Mesothelial cell of epicardium (in vitro differentiated cells): ENCODE data around the gene KCTD20. TPM values are rescaled to one million over a fixed set of nuclear protein-coding genes. Genes with fewer than 3 reads are reported as not detected.

Source experiments
- DNase-seq, 2 experiments: peaks; one replicate each; pipeline ENCODE4 v3.0.0; 2021; ENCODE audit warnings: low spot score in 2 of 2; ENCODE audit not compliant: unreplicated experiment in 2 of 2
- H3K27ac Mint-ChIP-seq: 2 replicates; pipeline ENCODE4 v1.8.0; 2021; ENCODE audit warnings: mixed read lengths
- H3K27me3 Mint-ChIP-seq: 2 replicates; pipeline ENCODE4 v1.8.0; 2021; ENCODE audit warnings: low read depth, mixed read lengths
- H3K36me3 Mint-ChIP-seq: 2 replicates; pipeline ENCODE4 v1.8.0; 2021; ENCODE audit warnings: mixed read lengths
- H3K4me1 Mint-ChIP-seq: 2 replicates; pipeline ENCODE4 v1.8.0; 2021; ENCODE audit warnings: mixed read lengths
- H3K4me3 Mint-ChIP-seq: 2 replicates; pipeline ENCODE4 v1.8.0; 2021; ENCODE audit warnings: mild to moderate bottlenecking, moderate library complexity, mixed read lengths
- H3K9me3 Mint-ChIP-seq: 2 replicates; pipeline ENCODE4 v1.8.0; 2021; ENCODE audit warnings: mixed read lengths
- total RNA-seq: library from RNA; stranded (reverse); gene quantifications from 3 replicates; pipeline ENCODE4 v1.2.1, GENCODE V29; 2021
- TF ChIP-seq, protein P1 (sequence below): fragments of 200-600 bp; sonication (generic); IDR thresholded peaks from one replicate; pipeline ENCODE4 v1.5.0; 2021; ENCODE audit warnings: antibody characterized with exemption; ENCODE audit not compliant: unreplicated experiment

Gene KCTD20
- total RNA-seq, 1 donor from 2014 or later: 39.9 TPM

DNA sequence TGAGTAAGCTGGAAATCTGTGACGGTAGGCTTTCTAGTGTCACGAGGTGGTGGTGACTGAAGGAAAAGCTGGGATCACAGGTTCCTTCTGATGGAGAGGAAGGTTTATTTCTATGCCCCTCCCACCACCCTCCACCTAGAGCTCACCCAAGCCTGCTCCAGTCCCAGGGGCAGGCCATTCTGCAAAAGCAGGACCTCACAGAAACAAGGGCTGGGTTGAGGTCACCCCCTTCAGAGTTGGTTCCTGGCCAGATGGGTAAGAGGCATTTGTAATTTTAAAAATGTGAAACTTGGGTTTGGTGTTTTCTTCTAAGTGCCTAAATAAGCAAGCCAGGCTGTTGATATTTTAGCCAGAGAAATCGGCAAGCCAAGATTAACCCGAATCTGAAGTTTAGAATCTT is 46.6 kb downstream of the KCTD20 start:
- TF ChIP-seq, protein P1, sequence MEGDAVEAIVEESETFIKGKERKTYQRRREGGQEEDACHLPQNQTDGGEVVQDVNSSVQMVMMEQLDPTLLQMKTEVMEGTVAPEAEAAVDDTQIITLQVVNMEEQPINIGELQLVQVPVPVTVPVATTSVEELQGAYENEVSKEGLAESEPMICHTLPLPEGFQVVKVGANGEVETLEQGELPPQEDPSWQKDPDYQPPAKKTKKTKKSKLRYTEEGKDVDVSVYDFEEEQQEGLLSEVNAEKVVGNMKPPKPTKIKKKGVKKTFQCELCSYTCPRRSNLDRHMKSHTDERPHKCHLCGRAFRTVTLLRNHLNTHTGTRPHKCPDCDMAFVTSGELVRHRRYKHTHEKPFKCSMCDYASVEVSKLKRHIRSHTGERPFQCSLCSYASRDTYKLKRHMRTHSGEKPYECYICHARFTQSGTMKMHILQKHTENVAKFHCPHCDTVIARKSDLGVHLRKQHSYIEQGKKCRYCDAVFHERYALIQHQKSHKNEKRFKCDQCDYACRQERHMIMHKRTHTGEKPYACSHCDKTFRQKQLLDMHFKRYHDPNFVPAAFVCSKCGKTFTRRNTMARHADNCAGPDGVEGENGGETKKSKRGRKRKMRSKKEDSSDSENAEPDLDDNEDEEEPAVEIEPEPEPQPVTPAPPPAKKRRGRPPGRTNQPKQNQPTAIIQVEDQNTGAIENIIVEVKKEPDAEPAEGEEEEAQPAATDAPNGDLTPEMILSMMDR: no peak
- H3K36me3 Mint-ChIP-seq: peaks cover 57% of the 10 kb centered on the region

DNA sequence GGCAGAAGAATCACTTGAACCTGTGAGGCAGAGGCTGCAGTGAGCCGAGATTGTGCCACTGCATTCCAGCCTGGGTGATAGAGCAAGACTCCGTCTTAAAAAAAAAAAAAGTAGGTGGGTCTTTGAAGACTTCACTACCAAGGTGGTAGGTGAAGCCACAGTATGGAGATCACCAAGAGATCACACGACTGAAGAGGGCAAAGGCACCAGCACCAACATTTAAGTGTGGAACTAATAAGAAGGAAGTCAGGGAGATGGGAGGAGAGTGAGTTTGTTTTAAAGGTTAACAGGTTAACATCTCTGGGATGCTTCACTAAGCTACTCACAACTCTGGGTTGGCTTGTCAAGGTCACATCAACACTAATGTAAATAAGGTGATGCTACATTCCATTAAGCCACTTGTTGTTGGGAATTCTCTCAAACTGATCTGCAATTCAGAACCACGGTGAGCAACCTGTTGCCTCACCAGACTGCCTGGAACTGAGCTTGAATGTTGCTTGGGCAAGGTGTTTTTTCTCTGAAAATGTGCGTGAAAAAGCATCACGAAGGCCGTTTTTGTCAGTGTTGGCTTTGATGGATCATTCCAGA is 48.7 kb downstream of the KCTD20 start:
- no peak overlapping the region for H3K27ac Mint-ChIP-seq
- H3K27me3 Mint-ChIP-seq: no peaks in the 10 kb centered on the region
- DNase-seq: no peak
- TF ChIP-seq, protein P1: no peak
- peaks cover 57% of the 10 kb centered on the region for H3K36me3 Mint-ChIP-seq
- no peak overlapping the region for H3K4me3 Mint-ChIP-seq
- no peaks in the 10 kb centered on the region for H3K9me3 Mint-ChIP-seq
- peaks cover 11% of the 10 kb centered on the region for H3K4me1 Mint-ChIP-seq

More for the DNA sequence above, 46.6 kb downstream of the KCTD20 start:
- H3K27me3 Mint-ChIP-seq: no peaks in the 10 kb centered on the region
- H3K9me3 Mint-ChIP-seq: no peaks in the 10 kb centered on the region
- H3K4me1 Mint-ChIP-seq: peaks cover 10% of the 10 kb centered on the region
- no peak overlapping the region for H3K4me3 Mint-ChIP-seq
- no peak for DNase-seq
- no peak overlapping the region for H3K27ac Mint-ChIP-seq

DNA sequence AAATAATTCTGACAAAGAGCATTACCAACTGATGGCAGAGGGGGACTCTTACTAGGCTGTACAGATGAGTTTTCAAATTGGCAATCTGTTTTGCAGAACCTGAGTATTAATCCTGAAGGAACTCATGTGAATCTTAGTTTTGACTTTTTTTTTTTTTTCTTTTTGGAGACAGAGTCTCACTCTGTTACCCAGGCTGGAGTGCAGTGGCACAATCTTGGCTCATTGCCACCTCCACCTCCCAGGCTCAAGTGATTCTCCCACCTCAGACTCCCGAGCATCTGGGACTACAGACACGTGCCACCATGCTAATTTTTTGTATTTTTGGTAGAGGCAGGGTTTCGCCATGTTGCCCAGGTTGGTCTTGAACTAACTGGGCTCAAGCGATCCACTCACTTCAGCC is 49.3 kb downstream of the KCTD20 start:
- TF ChIP-seq, protein P1: no peak
- no peak overlapping the region for H3K4me3 Mint-ChIP-seq
- H3K4me1 Mint-ChIP-seq: peaks cover 11% of the 10 kb centered on the region
- no peak overlapping the region for H3K27ac Mint-ChIP-seq
- no peak for DNase-seq
- no peaks in the 10 kb centered on the region for H3K27me3 Mint-ChIP-seq
- H3K9me3 Mint-ChIP-seq: no peaks in the 10 kb centered on the region
- peaks cover 57% of the 10 kb centered on the region for H3K36me3 Mint-ChIP-seq

DNA sequence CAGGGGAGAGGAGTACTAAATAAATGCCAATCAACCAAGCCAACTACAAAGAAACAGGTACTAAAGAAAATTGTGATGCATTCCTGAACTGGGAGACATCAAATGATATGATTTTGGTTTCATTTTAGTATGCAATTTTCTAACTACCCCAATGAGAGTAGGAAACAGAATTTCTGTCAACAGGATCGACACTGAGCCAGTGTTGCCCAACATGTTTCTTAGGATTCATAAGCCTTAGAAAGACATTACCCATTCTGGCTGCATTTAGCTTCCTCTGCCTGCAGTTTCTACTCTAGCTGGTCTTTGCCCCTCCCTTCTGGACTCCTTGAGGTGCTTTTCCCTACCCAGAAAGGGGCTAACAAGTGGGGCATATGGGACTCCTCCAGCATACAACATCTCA is 49.8 kb downstream of the KCTD20 start:
- no peak for DNase-seq
- H3K27me3 Mint-ChIP-seq: no peaks in the 10 kb centered on the region
- H3K4me1 Mint-ChIP-seq: peaks cover 11% of the 10 kb centered on the region
- no peaks in the 10 kb centered on the region for H3K9me3 Mint-ChIP-seq
- no peak overlapping the region for H3K4me3 Mint-ChIP-seq
- no peak overlapping the region for H3K27ac Mint-ChIP-seq
- H3K36me3 Mint-ChIP-seq: peaks cover 57% of the 10 kb centered on the region
- TF ChIP-seq, protein P1: no peak

DNA sequence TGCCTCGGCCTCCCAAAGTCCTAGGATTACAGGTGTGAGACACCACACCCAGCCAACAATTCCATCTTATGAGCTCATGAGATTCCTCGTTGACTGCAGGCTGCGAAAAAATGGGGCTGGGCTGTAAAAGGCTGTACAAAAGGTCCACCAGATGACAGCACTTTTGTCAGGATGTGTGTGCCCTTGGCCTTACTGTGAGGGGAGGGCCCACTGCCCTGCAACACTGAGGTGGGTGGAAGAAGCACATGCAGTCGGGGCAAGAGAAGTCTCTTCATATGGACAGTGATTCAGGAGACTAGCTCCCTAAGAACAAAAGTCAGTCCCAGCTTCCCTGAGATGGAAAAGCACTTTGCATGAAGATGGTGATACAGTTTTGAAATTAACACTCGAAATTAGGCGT is 50.5 kb downstream of the KCTD20 start:
- TF ChIP-seq, protein P1: no peak
- Mint-ChIP-seq H3K27me3 (no peaks in the 10 kb centered on the region), H3K4me3 (no peak overlapping the region), H3K27ac (no peak overlapping the region), H3K36me3 (peaks cover 53% of the 10 kb centered on the region), H3K4me1 (peaks cover 11% of the 10 kb centered on the region), H3K9me3 (no peaks in the 10 kb centered on the region)
- no peak for DNase-seq

DNA sequence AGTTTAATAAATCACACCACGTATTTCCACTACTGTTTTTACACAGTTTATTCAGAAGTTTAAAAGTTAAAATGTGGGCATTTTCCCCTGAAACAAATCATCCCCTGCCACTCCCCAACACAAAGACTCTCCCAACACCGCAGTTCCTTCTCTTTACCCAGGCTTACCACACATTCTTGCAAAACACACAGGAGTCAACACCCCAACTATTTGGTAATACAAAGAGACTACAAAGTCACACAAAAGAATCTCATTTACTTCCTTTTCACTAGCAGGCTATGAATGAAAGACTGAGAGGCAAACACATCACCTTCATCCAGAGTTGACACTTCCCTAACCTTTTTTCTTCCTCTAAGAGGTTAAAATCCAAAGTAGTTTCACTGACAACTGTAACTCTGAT is 51.1 kb downstream of the KCTD20 start:
- H3K4me3 Mint-ChIP-seq: no peak overlapping the region
- peaks cover 11% of the 10 kb centered on the region for H3K4me1 Mint-ChIP-seq
- no peaks in the 10 kb centered on the region for H3K27me3 Mint-ChIP-seq
- H3K9me3 Mint-ChIP-seq: no peaks in the 10 kb centered on the region
- TF ChIP-seq, protein P1: no peak
- peak overlapping the region; percentile 4 for H3K27ac Mint-ChIP-seq
- H3K36me3 Mint-ChIP-seq: peaks cover 47% of the 10 kb centered on the region
- DNase-seq: no peak
